GM12874 (cell line): Measurements from ENCODE around the gene DEFB110.

ENCODE experiments used
- TF ChIP-seq, protein P1 (sequence below): IDR thresholded peaks from 2 replicates; pipeline ENCODE4 v1.5.1; 2011; ENCODE audit warnings: low read depth, mild to moderate bottlenecking, control low read depth, low read length, moderate library complexity; ENCODE audit not compliant: insufficient read depth

Gene DEFB110

GRCh38 chr6:50030350-50030749 is 8.6 kb upstream of the DEFB110 start:
- TF ChIP-seq, protein P1, sequence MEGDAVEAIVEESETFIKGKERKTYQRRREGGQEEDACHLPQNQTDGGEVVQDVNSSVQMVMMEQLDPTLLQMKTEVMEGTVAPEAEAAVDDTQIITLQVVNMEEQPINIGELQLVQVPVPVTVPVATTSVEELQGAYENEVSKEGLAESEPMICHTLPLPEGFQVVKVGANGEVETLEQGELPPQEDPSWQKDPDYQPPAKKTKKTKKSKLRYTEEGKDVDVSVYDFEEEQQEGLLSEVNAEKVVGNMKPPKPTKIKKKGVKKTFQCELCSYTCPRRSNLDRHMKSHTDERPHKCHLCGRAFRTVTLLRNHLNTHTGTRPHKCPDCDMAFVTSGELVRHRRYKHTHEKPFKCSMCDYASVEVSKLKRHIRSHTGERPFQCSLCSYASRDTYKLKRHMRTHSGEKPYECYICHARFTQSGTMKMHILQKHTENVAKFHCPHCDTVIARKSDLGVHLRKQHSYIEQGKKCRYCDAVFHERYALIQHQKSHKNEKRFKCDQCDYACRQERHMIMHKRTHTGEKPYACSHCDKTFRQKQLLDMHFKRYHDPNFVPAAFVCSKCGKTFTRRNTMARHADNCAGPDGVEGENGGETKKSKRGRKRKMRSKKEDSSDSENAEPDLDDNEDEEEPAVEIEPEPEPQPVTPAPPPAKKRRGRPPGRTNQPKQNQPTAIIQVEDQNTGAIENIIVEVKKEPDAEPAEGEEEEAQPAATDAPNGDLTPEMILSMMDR, result no peak

- TF ChIP-seq, protein P1, result no peak
Measured at GRCh38 chr6:50025258-50025657, 3.5 kb upstream of the DEFB110 start.

DNA sequence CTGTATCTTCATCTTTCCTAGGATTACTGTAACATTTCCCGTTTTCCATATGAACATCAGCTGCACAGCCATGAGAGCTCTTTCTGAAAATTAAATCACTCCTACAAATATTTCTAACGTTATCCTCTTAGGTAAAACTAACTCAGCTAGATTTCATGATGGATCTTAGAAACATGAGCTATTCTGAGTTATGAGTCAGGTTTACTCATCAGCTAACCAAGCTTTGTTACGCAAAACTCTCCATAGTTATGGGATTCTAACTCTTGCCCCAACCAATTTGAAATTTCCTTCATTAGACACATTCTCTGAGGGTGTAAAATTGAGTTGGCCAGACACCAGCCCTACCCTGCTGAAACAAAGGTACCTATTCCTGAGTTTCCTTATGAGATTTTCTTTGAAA is 14.0 kb downstream of the DEFB110 start:
- TF ChIP-seq, protein P1, result no peak

GRCh38 chr6:50003139-50003538 is 18.7 kb downstream of the DEFB110 start:
- TF ChIP-seq, protein P1, result no peak

- TF ChIP-seq, protein P1, result no peak
Measured at GRCh38 chr6:49995278-49995677, 26.5 kb downstream of the DEFB110 start.

- TF ChIP-seq, protein P1, result no peak
Measured at GRCh38 chr6:49988900-49989299, 32.9 kb downstream of the DEFB110 start.

DNA sequence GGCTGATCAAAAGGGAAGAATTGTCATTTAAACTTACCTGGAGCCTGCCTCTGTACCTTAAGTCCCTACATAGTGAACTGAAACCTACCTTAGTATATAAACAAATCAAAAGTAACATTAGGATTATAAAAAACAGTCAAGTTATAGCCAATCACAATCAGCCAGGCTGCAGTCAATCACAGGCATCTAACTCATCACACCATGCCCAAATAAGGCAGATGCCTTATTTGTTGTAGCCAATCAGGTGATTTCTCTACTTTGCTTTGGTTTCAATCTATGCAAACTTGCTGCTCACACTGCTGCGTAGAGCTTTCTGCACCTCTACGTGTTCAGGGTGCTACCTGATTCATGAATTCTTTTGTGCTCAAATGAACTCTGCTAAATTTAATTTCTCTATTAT is 34.0 kb downstream of the DEFB110 start:
- TF ChIP-seq, protein P1, result no peak

GRCh38 chr6:49986551-49986950 is 35.2 kb downstream of the DEFB110 start:
- TF ChIP-seq, protein P1, result no peak
